GM21528 (cell line): ENCODE results near the gene SH3BP5L.

Experiments
- ATAC-seq: cut with Tn5 transposase; IDR thresholded peaks from one replicate; pipeline ENCODE4 v1.9.1; 2021; ENCODE audit warnings: mild to moderate bottlenecking, moderate library complexity; ENCODE audit not compliant: unreplicated experiment, low FRiP score

Gene SH3BP5L

GRCh38 chr1:248787430-248787829 is 38.3 kb downstream of the SH3BP5L start:
- ATAC-seq = no peak

GRCh38 chr1:248786156-248786555 is 39.6 kb downstream of the SH3BP5L start:
- peak; percentile 58 for ATAC-seq

- ATAC-seq = no peak
Measured at GRCh38 chr1:248783367-248783766, 42.3 kb downstream of the SH3BP5L start.

- no peak for ATAC-seq
Measured at GRCh38 chr1:248782416-248783141, 43.1 kb downstream of the SH3BP5L start.

DNA sequence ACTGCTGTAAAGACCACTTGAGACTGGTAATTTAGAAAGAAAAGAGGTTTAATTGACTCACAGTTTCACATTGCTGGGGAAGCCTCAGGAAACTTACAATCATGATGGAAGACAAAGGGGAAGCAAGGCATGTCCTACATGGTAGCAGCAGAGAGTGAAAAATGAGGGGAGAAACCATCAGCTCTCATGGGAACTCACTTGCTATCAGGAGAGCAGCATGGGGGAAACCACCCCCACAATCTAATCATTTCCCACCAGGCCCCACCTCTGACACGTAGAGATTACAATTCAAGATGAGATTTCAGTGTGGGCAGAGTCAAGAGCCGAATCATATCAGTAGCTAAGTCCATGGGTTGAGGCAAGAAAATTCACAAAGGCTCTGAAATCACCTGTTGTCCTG is 46.4 kb downstream of the SH3BP5L start:
- ATAC-seq = no peak

- ATAC-seq = no peak
Measured at GRCh38 chr1:248778906-248779305, 46.8 kb downstream of the SH3BP5L start.

GRCh38 chr1:248776991-248777390 is 48.7 kb downstream of the SH3BP5L start:
- ATAC-seq = no peak

- no peak for ATAC-seq
Measured at GRCh38 chr1:248775441-248775840, 50.3 kb downstream of the SH3BP5L start.
